NOMO-1 (cell line): ENCODE data around the gene GET4.
A peak's percentile ranks its signal among the peaks of the same experiment; 100 is the strongest.
"Not testable (repeated sequence)": the region's sequence is repeated elsewhere in the genome, so short reads cannot be mapped to it uniquely, and the experiment has no call there.

Experiments
- DNase-seq, 2 experiments: peaks; one replicate each; lab custom pipeline; 2025; ENCODE audit not compliant: unreplicated experiment in 2 of 2; lab: John Stamatoyannopoulos, UW

Gene GET4

GRCh38 chr7:868189-868486 lies 8.2 kb upstream of the GET4 start:
- DNase-seq, result no peak

GRCh38 chr7:869348-869747 lies 7.0 kb upstream of the GET4 start:
- no peak for DNase-seq

GRCh38 chr7:871900-872537 lies 4.3 kb upstream of the GET4 start:
- DNase-seq, result no peak

GRCh38 chr7:872685-873084 lies 3.7 kb upstream of the GET4 start:
- not testable (repeated sequence) for DNase-seq

- peak; percentile 77 to 85 for DNase-seq
Observed at GRCh38 chr7:873367-874002, 2.9 kb upstream of the GET4 start.

GRCh38 chr7:874031-874749 lies 2.2 kb upstream of the GET4 start:
- DNase-seq, result no peak

GRCh38 chr7:875051-875450 lies 1.3 kb upstream of the GET4 start:
- DNase-seq, result no peak

- DNase-seq, result no peak
Observed at GRCh38 chr7:875476-876076, 778 bp upstream of the GET4 start.

- peak; percentile 43 to 68 for DNase-seq
Observed at GRCh38 chr7:876972-877311, 588 bp downstream of the GET4 start.

- peak in 1 of 2 experiments; percentile 29 for DNase-seq
Observed at GRCh38 chr7:877312-878232, 1.2 kb downstream of the GET4 start.

GRCh38 chr7:879093-879492 lies 2.7 kb downstream of the GET4 start:
- DNase-seq, result no peak

GRCh38 chr7:879706-880105 lies 3.4 kb downstream of the GET4 start:
- no peak for DNase-seq

- no peak for DNase-seq
Observed at GRCh38 chr7:880450-880849, 4.1 kb downstream of the GET4 start.

- DNase-seq, result no peak
Observed at GRCh38 chr7:881441-882234, 5.3 kb downstream of the GET4 start.

- DNase-seq, result no peak
Observed at GRCh38 chr7:882336-883035, 6.1 kb downstream of the GET4 start.

GRCh38 chr7:883055-884021 lies 7.0 kb downstream of the GET4 start:
- DNase-seq, result no peak

- DNase-seq, result no peak
Observed at GRCh38 chr7:884191-885003, 8.0 kb downstream of the GET4 start.
